Stomach (tissue), 9 donors: Measurements from ENCODE around the gene ZCRB1. TPM values are rescaled to one million over a fixed set of nuclear protein-coding genes. Genes with fewer than 3 reads are reported as not detected.

Experiments
- DNase-seq, 2 donors: peaks; one replicate each; pipeline versions ENCODE4 v3.0.0 to v3.0.0-alpha.2; 2013 to 2019
- H3K27ac ChIP-seq, 5 donors: fragments of 200-600 bp in 4 of 5; sonication (generic) in 4 of 5; one replicate each; pipeline ENCODE4 v1.5.1; 2013 to 2019; ENCODE audit warnings: mild to moderate bottlenecking in 1 of 5, moderate library complexity in 1 of 5
- H3K27me3 ChIP-seq, 3 donors: fragments of 200-600 bp; sonication (generic); one replicate each; pipeline ENCODE4 v1.5.1; 2017 to 2019; ENCODE audit warnings: mixed run types in 1 of 3
- H3K36me3 ChIP-seq, 4 donors: fragments of 200-600 bp; sonication (generic); 1 replicate in 3 of 4; 2 replicates in 1 of 4; pipeline ENCODE4 v1.5.1; 2016 to 2019
- H3K4me1 ChIP-seq, 4 donors: fragments of 200-600 bp; sonication (generic); one replicate each; pipeline ENCODE4 v1.5.1; 2016 to 2019
- H3K4me3 ChIP-seq, 4 donors: fragments of 200-600 bp; sonication (generic) in 3 of 4; one replicate each; pipeline ENCODE4 v1.5.1; 2016 to 2019; ENCODE audit warnings: mild to moderate bottlenecking in 1 of 4
- H3K9me3 ChIP-seq, 4 donors: fragments of 200-600 bp; sonication (generic); one replicate each; pipeline ENCODE4 v1.5.1; 2016 to 2019
- EP300 ChIP-seq: sonication (generic); formaldehyde crosslinking; IDR thresholded peaks from one replicate; pipeline ENCODE4 v1.6.1; 2017; ENCODE audit warnings: antibody characterized with exemption
- POLR2A ChIP-seq, 4 donors: fragments of 450-650 bp; IDR thresholded peaks; one replicate each; pipeline ENCODE4 v1.6.1; 2016; ENCODE audit warnings: antibody characterized with exemption in 4 of 4, control low read depth in 2 of 4, mild to moderate bottlenecking in 1 of 4, moderate library complexity in 1 of 4
- POLR2AphosphoS5 ChIP-seq, 3 donors: sonication (generic); formaldehyde crosslinking; IDR thresholded peaks; one replicate each; pipeline ENCODE4 v1.6.1; 2016; ENCODE audit warnings: antibody characterized with exemption in 3 of 3
- WGBS, 5 donors: extraction: QIAGEN DNeasy Blood & Tissue Kit in 3 of 5; methylation state at CpG; one replicate each; pipeline versions ENCODE4 v1.1.5 to v1.1.7; 2013 to 2018; 5-methylcytosine and 5-hydroxymethylcytosine counted together
- intact Hi-C: fragments of 100-400 bp; cut with DNase I; formaldehyde crosslinking; loops from one replicate; pipeline ENCODE4 v1.15.1; 2023; ENCODE audit warnings: low total_unique reads
- polyA plus RNA-seq, 3 donors: library from polyadenylated mRNA; stranded (reverse); fragments of 200-250 nt; gene quantifications; one replicate each; pipeline ENCODE4 v1.2.3, GENCODE V29; 2013
- total RNA-seq, 5 donors: library from RNA; depleted of rRNA; stranded (reverse); fragments of >200 nt; gene quantifications; one replicate each; pipeline versions ENCODE4 v1.1.0 to v1.2.3, GENCODE V29; 2014 to 2016
- TF ChIP-seq, protein P1 (sequence below), 7 experiments: fragments of 450-650 bp in 4 of 7; fragments of 200-600 bp in 3 of 7; sonication (generic) in 3 of 7; IDR thresholded peaks; one replicate each; pipeline ENCODE4 v1.5.1; 2016 to 2019; ENCODE audit warnings: antibody characterized with exemption in 7 of 7, control low read depth in 2 of 7, mild to moderate bottlenecking in 1 of 7
- donor health status: healthy with polysubstance abuse.
- donor health status: Bipolar disorder and iron deficiency.
- donor health status: healthy.

ZCRB1 gene
- total and polyA plus RNA-seq, 8 donors, result 0.58 to 97.5 (median 34.2) TPM

DNA sequence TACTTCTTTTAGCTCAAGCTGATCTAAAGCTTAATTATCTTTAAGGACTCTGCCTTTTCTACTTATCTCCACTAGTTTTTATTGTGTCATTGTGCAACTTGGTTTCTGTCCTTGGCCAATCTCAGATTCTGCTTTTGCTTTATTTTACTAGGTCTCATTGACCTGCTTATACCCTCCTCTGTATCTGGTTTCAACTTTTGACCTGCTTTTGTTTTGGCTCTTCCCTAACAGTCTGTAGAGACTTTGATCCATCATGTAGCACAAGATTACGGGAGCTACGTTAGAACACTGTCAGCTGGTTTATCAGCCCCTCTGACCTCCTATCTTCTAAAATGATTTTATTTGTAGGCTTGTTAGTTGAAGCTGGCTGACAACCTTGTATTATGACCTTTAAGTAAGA lies 43.6 kb downstream of the ZCRB1 start:
- Histone ChIP-seq H3K36me3 (no peaks in the 10 kb centered on the region), H3K9me3 (no peaks in the 10 kb centered on the region), H3K4me1 (peaks cover 0 to 6% (median 0%) of the 10 kb centered on the region in 4 donors), H3K27ac (no peak overlapping the region), H3K4me3 (no peak overlapping the region), H3K27me3 (no peaks in the 10 kb centered on the region)
- TF ChIP-seq, protein P1, sequence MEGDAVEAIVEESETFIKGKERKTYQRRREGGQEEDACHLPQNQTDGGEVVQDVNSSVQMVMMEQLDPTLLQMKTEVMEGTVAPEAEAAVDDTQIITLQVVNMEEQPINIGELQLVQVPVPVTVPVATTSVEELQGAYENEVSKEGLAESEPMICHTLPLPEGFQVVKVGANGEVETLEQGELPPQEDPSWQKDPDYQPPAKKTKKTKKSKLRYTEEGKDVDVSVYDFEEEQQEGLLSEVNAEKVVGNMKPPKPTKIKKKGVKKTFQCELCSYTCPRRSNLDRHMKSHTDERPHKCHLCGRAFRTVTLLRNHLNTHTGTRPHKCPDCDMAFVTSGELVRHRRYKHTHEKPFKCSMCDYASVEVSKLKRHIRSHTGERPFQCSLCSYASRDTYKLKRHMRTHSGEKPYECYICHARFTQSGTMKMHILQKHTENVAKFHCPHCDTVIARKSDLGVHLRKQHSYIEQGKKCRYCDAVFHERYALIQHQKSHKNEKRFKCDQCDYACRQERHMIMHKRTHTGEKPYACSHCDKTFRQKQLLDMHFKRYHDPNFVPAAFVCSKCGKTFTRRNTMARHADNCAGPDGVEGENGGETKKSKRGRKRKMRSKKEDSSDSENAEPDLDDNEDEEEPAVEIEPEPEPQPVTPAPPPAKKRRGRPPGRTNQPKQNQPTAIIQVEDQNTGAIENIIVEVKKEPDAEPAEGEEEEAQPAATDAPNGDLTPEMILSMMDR (IDR thresholded peaks at IDR 0.05), result no peak
- no peak for TF ChIP-seq POLR2AphosphoS5 (IDR thresholded peaks at IDR 0.05)
- no peak for TF ChIP-seq EP300
- WGBS, 5 donors, result 55 to 69% (median 56%) methylated on average over 2 of the region's 2 CpGs
- no peak for DNase-seq
- intact Hi-C loops, result no loop called here

DNA sequence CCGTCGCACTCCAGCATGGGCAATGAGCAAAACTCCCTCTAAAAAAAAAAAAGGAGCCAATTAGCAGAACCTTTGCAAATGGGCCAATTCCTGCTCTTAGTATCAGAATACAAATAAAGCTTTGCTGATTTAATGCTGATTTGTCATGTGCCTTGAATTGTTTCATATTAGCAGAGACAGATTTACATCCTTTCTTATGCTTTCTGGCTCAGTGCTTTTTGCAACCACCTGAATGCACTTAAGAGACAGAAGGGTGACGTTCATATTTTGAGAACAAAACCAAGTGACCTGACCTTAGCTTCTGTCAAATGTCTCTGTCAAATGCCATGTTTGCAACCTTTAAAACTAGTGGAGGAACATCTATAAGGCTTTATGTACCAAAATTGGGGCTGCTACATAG lies 44.0 kb downstream of the ZCRB1 start:
- Histone ChIP-seq H3K27me3 (no peaks in the 10 kb centered on the region), H3K36me3 (no peaks in the 10 kb centered on the region), H3K4me1 (peaks cover 0 to 6% (median 0%) of the 10 kb centered on the region in 4 donors), H3K9me3 (no peaks in the 10 kb centered on the region), H3K4me3 (no peak overlapping the region), H3K27ac (peak overlapping the region in 1 of 5 donors; percentile 4)
- no peak for TF ChIP-seq POLR2A (IDR thresholded peaks at IDR 0.05)
- TF ChIP-seq EP300, result no peak
- no peak for TF ChIP-seq POLR2AphosphoS5 (IDR thresholded peaks at IDR 0.05)
- WGBS, 5 donors, result 45 to 67% (median 60%) methylated on average over 3 of the region's 3 CpGs
- no peak for DNase-seq
- intact Hi-C loops, result no loop called here

DNA sequence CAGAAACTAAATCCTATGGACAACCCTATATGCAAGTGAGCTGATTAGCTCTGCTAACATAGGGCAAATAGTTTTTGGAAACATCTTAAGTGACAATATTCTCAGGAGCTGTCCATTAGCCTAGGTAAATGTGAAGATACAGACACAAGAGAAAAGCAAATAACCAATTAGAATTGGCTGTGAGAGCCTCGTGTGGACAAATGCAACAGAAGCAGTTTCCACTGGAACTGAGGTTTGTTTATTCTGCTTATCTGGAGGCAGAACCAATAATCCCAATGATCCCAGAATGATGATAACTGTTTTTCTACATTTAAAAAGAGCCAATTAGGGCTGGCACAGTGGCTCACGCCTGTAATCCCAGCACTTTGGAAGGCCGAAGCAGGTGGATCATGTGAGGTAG lies 44.6 kb downstream of the ZCRB1 start:
- Histone ChIP-seq H3K27me3 (no peaks in the 10 kb centered on the region), H3K27ac (peak overlapping the region in 1 of 5 donors; percentile 4), H3K4me1 (peaks cover 0 to 6% (median 0%) of the 10 kb centered on the region in 4 donors), H3K9me3 (no peaks in the 10 kb centered on the region), H3K4me3 (no peak overlapping the region), H3K36me3 (no peaks in the 10 kb centered on the region)
- TF ChIP-seq POLR2AphosphoS5 (IDR thresholded peaks at IDR 0.05), result no peak
- TF ChIP-seq POLR2A (IDR thresholded peaks at IDR 0.05), result no peak
- TF ChIP-seq EP300, result no peak
- TF ChIP-seq, protein P1 (IDR thresholded peaks at IDR 0.05), result no peak
- intact Hi-C loops, result no loop called here
- WGBS, 5 donors, result 15 to 48% (median 33%) methylated on average over 3 of the region's 3 CpGs
- DNase-seq, result peak in 1 of 2 donors; percentile 24

DNA sequence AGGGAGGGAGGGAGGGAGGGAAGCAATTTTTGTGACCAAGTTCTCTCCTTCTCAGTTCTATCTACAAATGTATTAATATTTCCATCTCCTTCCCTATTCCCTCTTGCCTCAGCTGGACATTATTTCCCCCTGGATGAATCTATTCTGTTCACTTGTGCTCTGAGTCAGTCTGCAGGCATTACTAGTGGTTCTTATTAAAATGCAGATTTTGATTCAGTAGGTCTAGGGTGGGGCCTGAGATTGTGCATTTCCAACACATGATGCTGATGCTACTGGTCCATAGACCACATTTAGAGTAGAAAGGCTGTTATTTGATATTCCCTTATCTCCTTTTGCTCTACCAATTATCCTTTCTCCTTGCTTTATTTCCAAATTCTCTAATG lies 47.8 kb downstream of the ZCRB1 start:
- intact Hi-C loops, result no loop called here
- H3K9me3 ChIP-seq, result peaks cover 0 to 2% (median 0%) of the 10 kb centered on the region in 4 donors
- peaks cover 0 to 6% (median 0%) of the 10 kb centered on the region in 4 donors for H3K4me1 ChIP-seq
- DNase-seq, result no peak
- no peaks in the 10 kb centered on the region for H3K36me3 ChIP-seq
- no peaks in the 10 kb centered on the region for H3K27me3 ChIP-seq
- no peak overlapping the region for H3K4me3 ChIP-seq
- no peak overlapping the region for H3K27ac ChIP-seq
- TF ChIP-seq EP300, result no peak
- TF ChIP-seq, protein P1 (IDR thresholded peaks at IDR 0.05), result no peak
- TF ChIP-seq POLR2A (IDR thresholded peaks at IDR 0.05), result no peak
- no peak for TF ChIP-seq POLR2AphosphoS5 (IDR thresholded peaks at IDR 0.05)

DNA sequence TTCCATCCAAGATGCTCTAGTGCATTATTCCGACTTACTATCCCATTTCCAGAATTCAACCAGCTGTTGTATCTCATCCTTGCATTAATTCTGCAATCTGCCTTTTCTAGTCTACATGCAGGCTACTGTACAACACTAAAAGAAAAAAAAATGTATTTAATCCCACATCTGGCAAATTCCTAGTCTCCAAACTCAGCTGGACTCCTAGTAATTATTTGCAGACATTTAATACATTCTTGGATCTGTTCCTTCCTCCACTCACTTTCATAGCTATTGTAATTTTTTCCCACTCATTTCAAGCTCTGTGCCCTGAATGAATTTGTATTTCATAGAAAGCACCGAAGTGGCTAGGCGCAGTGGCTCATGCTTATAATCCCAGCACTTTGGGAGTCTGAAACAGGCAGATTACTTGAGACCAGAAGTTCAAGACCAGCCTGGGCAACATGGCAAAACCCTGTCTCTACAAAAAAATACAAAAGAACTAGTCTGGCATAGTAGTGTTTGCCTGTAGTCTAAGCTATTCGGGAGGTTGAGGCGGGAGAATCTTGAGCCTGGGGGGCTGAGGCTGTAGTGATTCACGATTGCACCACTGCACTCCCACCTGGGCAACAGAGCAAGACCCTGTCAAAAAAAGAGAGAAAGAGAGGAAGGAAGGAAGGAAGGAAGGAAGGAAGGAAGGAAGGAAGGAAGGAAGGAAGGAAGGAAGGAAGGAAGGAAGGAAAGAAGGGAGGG lies 48.3 kb downstream of the ZCRB1 start:
- no peak overlapping the region for H3K27ac ChIP-seq
- DNase-seq, result peak in 1 of 2 donors; percentile 61
- TF ChIP-seq POLR2AphosphoS5 (IDR thresholded peaks at IDR 0.05), result no peak
- no peak overlapping the region for H3K4me3 ChIP-seq
- WGBS, 5 donors, result 72 to 83% (median 77%) methylated on average over 6 of the region's 6 CpGs
- peaks cover 0 to 6% (median 0%) of the 10 kb centered on the region in 4 donors for H3K4me1 ChIP-seq
- peaks cover 0 to 6% (median 0%) of the 10 kb centered on the region in 4 donors for H3K9me3 ChIP-seq
- no peaks in the 10 kb centered on the region for H3K27me3 ChIP-seq
- H3K36me3 ChIP-seq, result no peaks in the 10 kb centered on the region
- intact Hi-C loops, result no loop called here
